Stimulated activated CD4-positive, alpha-beta T cell treated with anti-CD3 and anti-CD28 coated beads, Interleukin-1b, Interleukin-23, amount 100 ng/mL, for 24 hours (primary cell): Measurements from ENCODE around the gene CWC25.
A peak's percentile ranks its signal among the peaks of the same experiment; 100 is the strongest.
"Not testable (repeated sequence)": the region's sequence is repeated elsewhere in the genome, so short reads cannot be mapped to it uniquely, and the experiment has no call there.

ENCODE experiments used
- DNase-seq, 4 experiments: peaks; one replicate each; pipeline ENCODE4 v3.0.0-alpha.2; 2020; ENCODE audit warnings: low read depth in 4 of 4, low spot score in 1 of 4

The CWC25 gene

GRCh38 chr17:38824899-38825761 lies at the start of gene CWC25:
Gene CWC25 (minus strand): TSS chr17:38825321. CDS start chr17:38825183, 138 bp downstream.
- DNase-seq = peak; percentile 88 to 95 (median 92)

DNA sequence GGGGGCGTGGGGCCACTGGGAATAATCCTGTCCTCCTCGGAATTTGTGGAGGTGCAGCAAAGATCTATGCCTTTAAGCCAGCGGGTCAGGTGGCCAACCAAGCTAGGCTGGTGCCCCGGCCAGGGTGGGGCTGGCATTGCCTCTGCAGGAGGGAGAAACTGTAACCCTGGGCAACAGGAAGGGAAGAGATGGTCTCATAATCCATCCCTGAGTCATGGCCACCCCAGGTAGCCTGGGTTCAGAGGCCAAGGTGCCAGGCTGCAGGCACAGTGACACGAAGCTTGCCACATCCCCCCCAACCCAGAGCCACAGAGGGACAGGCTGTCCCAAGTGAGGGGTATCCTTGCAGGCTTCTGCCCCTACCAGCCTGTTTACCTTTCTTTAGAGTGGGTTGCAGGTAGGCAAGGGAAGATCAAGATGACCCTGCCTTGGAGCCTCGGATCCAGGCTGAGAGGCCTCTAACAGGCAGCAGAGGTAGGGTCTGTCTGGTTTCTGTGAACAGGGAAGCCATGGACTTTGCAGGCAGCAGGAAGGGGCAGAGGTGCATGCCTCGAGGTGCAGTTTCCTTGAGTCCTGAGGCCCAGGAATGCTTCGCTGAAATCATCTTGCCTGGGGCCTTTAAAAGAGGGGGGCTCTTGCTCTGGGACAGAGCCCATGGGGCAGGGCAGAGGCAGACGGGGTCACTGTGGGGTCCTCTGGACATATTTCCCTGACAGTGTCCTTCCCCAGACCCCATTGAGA lies 48.7 kb upstream of the CWC25 start:
- DNase-seq = no peak

- no peak for DNase-seq
Observed at GRCh38 chr17:38872671-38873385, 47.7 kb upstream of the CWC25 start.

GRCh38 chr17:38872027-38872511 lies 46.9 kb upstream of the CWC25 start:
- DNase-seq = no peak

DNA sequence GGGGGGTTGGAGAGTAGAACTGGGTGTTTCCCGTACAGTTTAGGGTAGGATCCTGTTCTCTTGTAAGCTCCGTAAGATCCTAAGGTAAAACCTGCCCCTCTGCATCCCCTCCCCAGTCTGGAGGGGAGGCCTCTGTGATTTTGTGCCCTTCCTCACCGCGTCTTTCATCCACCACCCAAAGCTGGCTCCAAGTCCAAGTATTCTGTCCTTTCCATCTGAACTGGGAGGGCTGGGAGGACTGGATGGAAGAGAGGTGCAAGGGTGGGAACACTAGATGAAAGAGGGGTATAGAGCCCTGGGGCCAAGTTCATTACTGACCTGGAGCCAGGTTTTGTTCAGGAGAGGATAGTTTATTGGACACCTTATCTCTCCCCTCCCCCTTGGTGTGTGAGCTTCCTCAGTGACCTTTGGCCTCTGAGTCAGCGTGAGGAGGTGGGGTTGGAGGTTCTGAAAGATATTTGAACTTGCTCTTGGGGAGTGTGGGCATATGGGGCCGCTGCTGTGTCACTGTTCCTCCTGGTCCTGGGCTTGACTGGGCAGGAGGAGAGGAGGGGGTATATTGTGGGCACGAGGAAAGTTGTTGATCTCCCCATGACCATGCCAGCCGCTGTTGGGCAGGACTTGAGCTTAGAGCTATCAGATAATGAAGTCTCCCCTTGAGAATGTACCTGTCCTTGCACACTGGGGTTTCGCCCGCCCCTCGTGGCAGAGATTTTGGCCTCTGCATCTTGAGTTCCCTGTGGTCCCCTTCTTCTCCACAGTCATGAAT lies 46.3 kb upstream of the CWC25 start:
- DNase-seq = peak in 2 of 4 experiments; percentile 61 to 73

DNA sequence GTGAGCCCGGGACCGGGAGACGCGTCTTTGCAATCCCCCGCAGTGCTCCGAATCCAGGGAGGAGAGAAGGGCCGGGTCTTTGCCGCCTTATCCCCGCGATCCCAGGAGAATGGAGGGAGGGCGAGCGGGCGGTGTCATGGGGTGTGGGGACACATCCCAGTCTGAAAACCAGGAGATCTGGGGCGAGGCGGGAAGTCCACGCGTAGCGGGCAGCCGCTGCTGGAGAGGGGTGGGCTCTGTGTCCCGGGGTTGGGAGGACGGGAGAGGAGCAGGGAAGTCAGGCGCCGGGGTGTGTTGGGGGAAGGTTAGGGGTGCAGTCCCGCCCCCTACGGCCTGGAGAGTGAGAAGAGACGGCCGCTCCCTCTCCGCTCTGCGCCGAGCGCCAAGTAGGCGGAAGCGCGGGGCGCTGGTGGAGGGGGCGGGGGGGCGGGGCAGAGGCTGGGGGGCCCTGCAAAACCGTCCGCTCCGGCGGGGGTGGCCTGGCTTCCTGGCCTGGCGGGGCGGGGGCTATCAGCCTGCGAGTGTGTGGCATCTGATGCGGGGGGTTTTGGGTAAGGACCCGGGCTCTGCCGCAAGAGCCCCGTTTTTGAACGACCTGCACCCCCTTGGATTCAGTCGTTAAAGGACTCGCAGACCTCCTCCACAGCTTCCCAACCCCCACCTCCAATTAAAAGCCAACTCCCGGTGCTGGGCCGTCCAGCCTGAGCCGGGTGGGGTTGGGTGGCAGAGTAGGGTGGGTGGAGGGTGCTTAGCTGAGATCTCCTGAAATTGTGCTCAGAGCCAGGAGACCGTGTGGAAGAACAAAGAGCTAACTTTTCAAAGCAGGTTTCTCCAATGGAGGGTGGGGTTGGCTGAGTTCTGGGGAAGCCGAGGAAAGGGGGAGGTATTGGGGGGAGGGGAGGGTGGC lies 45.4 kb upstream of the CWC25 start:
- DNase-seq = peak in 1 of 4 experiments; percentile 71

- peak; percentile 65 to 85 (median 74) for DNase-seq
Observed at GRCh38 chr17:38869526-38870258, 44.6 kb upstream of the CWC25 start, which contains the start of gene LASP1. Gene LASP1 (plus strand): TSS chr17:38870058. CDS start chr17:38870190, 132 bp downstream.

GRCh38 chr17:38868817-38869525 lies 43.9 kb upstream of the CWC25 start:
- peak; percentile 82 to 95 (median 88) for DNase-seq

- no peak for DNase-seq
Observed at GRCh38 chr17:38867968-38868816, 43.1 kb upstream of the CWC25 start.

GRCh38 chr17:38867179-38867967 lies 42.3 kb upstream of the CWC25 start:
- peak in 3 of 4 experiments; percentile 68 to 70 (median 69) for DNase-seq

- DNase-seq = no peak
Observed at GRCh38 chr17:38864636-38865398, 39.7 kb upstream of the CWC25 start.

DNA sequence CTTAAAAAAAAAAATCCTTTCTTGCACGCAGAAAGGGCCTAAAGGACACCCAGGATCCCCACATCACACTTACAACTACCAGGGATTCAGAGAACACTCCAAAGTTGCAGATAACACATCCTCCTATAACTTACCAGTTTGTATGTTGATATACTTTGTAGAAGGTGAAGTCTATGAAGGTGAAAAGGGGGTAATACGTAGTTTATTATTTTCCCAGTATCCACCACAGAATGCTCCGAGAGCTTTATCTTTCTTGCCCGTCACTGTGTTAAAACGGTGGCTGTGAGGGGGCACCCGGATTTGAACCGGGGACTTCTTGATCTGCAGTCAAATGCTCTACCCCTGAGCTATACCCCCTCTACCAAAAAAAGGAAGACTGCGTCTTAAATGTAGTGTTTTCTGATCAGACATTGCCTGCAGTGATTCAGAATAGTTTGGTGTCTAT lies 36.3 kb upstream of the CWC25 start:
- no peak for DNase-seq

- DNase-seq = no peak
Observed at GRCh38 chr17:38857271-38857670, 32.1 kb upstream of the CWC25 start.

- not testable (repeated sequence) for DNase-seq
Observed at GRCh38 chr17:38855101-38855714, 30.1 kb upstream of the CWC25 start.
